ENCODE data around the gene ANKLE1. TPM values are rescaled to one million over a fixed set of nuclear protein-coding genes. Genes with fewer than 3 reads are reported as not detected.

The ANKLE1 gene
- total RNA-seq, 1 donor from 2014 or later = 0.55 TPM

Other genes starting within 250 kb of the ANKLE1 start
- gene HAUS8, start 206.4 kb upstream of the ANKLE1 start, total RNA-seq = 7.2 TPM
- 103 TPM for gene MYO9B, start 206.1 kb upstream of the ANKLE1 start, total RNA-seq
- 33.2 TPM for gene USE1, start 66.5 kb upstream of the ANKLE1 start, total RNA-seq
- 29.0 TPM for gene OCEL1, start 55.7 kb upstream of the ANKLE1 start, total RNA-seq
- 42.8 TPM for gene NR2F6, start 36.0 kb upstream of the ANKLE1 start, total RNA-seq
- gene USHBP1, start 17.2 kb upstream of the ANKLE1 start, total RNA-seq = 11.3 TPM
- 66.0 TPM for gene BABAM1, start 14.5 kb upstream of the ANKLE1 start, total RNA-seq
- gene ABHD8, start 21.5 kb downstream of the ANKLE1 start, total RNA-seq = 12.9 TPM
- 99.2 TPM for gene MRPL34, start 24.0 kb downstream of the ANKLE1 start, total RNA-seq
- gene DDA1, start 27.7 kb downstream of the ANKLE1 start, total RNA-seq = 45.6 TPM
- 16.2 TPM for gene ANO8, start 53.0 kb downstream of the ANKLE1 start, total RNA-seq
- gene GTPBP3, start 55.7 kb downstream of the ANKLE1 start, total RNA-seq = 13.1 TPM
- gene PLVAP, start 95.4 kb downstream of the ANKLE1 start, total RNA-seq = 293 TPM
- gene CCDC194, start 112.3 kb downstream of the ANKLE1 start, total RNA-seq = 0.87 TPM
- 185 TPM for gene BST2, start 123.7 kb downstream of the ANKLE1 start, total RNA-seq
- 46.9 TPM for gene MVB12A, start 138.1 kb downstream of the ANKLE1 start, total RNA-seq
- not detected for gene TMEM221, start 166.8 kb downstream of the ANKLE1 start, total RNA-seq
- gene NXNL1, start 179.0 kb downstream of the ANKLE1 start, total RNA-seq = 1.3 TPM
- 36.5 TPM for gene SLC27A1, start 188.6 kb downstream of the ANKLE1 start, total RNA-seq
- gene PGLS, start 229.7 kb downstream of the ANKLE1 start, total RNA-seq = 66.9 TPM

All from mesenteric fat pad (tissue), 1 donor.